ENCODE results near the gene PHACTR1.
"Not testable (repeated sequence)": the region's sequence is repeated elsewhere in the genome, so short reads cannot be mapped to it uniquely, and the experiment has no call there.

Gene PHACTR1

GRCh38 chr6:13216236-13217014, 499.9 kb downstream of the PHACTR1 start:
- no peak for DNase-seq

- no peak for DNase-seq
Measured at GRCh38 chr6:13217206-13217905, 500.8 kb downstream of the PHACTR1 start.

- DNase-seq, result no peak
Measured at GRCh38 chr6:13220266-13220665, 503.7 kb downstream of the PHACTR1 start.

DNA sequence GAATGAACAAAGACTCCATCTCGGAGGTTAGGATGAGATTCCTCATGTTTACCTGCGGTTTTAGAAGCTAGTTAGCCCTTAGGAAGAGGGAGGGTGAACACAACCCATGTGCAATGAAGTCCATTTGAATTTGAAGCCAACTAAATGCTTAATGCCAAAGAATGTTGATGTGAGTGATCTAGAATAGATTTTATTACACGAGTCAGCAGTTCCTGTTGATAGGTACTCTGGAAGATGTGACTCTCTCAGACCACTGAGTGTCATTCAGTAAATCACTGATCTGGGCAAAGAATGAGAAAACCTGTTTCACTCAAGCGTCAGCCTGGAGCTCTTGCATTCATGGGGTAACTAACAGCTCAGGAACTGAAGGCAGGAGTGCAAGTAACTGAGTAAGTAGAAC, 505.5 kb downstream of the PHACTR1 start:
- DNase-seq, result no peak

- DNase-seq, result no peak
Measured at GRCh38 chr6:13226071-13226470, 509.5 kb downstream of the PHACTR1 start.

- no peak for DNase-seq
Measured at GRCh38 chr6:13228264-13229204, 512.0 kb downstream of the PHACTR1 start.

DNA sequence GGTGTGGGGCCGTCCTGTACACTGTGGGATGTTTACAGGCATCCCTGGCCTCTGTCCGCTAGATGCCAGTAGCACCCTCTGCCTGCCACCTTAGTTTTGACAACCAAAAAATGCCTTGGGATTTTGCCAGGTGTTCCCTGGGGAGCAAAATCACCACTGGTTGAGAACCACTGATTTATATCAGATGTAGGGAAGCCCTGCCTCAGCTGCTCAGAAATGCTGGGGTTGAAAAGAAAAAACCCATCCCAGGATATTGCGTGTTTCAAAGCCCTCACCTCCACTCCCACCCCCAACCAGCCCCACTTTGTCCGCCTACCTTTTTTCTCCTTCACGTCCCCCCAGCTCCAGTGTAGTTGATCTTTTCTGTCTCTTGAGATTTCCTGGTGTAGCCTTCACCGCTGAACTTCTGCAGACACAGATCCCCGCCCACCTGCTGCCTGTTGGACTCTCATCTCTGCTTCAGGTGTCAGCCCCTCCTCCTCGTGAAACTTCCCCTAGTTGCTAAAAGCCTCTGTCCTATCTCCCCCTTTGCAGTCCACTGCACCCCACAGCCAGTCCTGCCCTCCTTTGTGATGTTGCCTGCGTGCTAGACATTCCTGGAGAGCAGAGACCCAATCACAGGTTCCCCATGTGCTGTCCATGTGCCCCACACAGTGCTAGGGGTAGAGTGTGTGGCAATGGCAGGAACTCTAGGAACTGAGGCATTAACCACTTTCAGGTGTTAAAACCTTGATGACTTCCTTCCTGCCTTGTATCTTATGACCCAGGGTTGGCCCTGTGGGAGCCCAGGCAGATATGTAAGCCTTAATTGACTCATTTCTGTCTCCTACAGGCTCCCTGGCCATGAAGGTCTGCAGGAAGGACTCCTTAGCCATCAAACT, 512.9 kb downstream of the PHACTR1 start:
- no peak for DNase-seq

DNA sequence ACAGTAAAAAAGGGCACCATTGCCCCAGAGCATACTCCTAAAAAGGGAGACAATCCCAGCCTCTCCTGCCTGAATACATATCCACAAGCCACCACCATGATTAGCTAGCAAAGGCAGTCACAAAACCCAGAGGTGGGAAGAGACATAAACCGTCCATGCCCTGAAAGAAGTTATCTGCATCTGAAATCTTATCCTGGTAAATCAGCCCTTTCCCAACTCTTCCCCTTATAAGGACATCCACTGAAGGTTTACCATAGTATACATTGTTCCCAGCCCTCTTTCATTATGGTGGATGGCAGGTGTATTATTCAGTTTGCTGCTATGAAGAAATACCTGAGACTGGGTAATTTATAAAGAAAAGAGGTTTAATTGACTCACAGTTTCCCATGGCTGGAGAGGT, 516.5 kb downstream of the PHACTR1 start:
- no peak for DNase-seq

- no peak for DNase-seq
Measured at GRCh38 chr6:13234130-13234529, 517.6 kb downstream of the PHACTR1 start.

DNA sequence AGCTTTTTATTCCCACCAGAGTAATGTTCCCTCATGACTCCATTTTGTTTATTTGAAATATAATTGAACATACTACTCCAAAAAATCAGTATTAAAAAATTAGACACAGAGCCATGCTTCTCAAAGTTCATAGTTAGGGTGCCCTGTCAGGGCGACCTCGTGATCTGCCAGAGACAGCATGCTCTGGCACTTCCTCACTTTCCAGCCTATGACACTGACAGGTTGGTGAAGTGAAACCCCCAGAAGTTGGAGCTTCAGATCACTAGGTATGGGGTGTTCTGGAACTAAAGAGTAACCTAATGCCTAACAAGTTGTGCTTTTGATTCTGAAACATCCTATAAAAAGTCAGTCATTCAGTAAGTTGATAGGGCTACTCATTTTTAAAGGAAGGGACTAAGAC, 518.8 kb downstream of the PHACTR1 start:
- no peak for DNase-seq

DNA sequence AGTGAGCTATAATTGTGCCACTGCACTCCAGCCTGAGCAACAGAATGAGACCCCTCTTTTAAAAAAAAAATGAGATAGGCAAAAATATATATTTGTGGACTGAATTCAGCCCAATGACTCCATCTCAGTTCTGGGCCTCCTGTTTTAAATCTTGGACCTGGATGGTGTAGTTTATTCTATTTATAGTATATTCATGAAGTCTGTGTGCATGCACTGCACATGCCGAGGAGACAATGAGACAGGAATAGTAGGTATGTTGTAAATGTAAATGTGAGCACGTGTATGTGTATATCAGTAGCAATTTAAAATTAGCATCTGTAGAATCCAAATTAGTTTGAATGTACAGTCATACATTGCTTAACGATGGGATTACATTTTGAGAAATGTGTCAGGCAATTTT, 520.8 kb downstream of the PHACTR1 start:
- DNase-seq, result no peak

GRCh38 chr6:13238017-13238416, 521.5 kb downstream of the PHACTR1 start:
- DNase-seq, result no peak

- no peak for DNase-seq
Measured at GRCh38 chr6:13238640-13239216, 522.2 kb downstream of the PHACTR1 start.

DNA sequence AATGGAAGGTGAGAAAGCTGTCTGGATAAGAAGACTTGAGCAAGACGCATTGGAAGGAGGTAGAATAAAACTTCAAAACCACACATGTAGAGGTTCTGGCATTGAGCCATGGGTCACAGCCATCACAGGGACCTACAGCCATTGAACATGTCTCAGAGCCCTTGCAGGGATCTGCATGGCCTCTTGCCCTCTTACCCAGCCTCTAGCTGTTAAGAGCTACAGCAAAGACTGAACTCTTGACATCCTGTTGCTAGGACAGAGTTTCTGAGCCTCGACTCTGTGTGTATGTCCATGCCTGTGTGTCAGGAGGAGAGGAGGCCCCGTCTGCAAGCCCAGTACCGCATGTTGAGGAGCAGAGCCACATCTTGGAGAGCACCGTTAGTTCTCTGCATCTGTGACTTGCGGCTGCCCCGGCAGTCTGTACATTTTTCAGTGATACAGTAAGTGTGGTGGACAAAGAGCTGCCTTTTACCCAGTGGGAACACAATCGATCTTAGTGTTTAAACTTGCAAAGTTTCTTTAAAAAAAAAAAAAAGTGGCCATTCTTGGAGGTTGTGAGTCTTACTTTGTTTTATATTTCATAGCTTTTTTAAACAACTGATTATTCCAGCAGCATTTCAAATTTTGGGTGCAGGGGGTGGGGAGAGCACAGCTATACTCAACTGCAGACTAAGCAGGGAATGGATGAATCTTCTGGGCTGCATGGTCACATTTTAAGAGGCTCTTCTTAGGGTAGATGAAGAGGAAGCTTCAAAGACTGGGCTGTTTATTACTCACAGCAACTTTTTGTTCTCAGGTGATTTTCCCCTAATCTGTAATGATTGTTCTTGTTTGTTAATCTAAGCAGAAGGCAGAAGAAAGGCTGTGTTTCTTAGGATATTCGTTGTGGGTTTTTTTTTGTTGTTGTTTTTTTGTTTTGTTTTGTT, 523.2 kb downstream of the PHACTR1 start:
- no peak for DNase-seq

DNA sequence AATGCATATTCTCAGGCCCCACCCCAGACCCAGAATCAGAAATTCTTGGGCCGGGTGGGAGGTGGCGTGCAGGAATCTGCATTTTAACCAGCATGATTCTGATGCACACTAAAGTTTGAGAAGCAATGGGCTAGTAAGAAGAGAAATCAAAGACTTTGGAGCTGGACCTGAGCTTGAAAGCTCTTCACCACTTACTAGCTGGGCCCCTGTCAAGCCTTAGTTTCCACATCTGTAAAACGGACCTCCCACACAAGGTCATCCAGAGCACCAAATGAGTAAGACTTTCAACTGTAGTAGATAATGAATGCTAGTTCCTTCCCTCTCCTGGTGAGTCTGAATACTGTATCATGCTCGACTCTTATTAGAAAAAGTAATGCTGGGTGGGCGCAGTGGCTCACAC, 524.8 kb downstream of the PHACTR1 start:
- no peak for DNase-seq

DNA sequence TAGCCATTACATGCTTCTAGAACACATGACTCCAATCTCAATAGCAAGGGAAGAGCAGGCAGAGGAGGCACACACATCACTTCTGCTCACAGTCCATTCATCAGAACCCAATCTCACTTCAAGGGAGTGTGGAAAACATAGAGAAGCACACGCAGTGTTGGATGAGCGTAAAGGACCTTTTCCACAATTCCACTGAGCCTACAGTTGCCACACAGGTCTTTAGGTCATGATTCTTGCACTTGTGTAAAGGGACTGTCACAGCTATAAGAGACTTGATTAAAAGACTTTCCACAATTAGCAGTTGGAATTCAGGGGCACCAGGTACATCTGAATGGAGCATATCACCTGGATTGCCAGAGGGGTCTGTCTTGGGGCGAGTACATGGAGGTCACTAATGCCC, 525.6 kb downstream of the PHACTR1 start:
- no peak for DNase-seq

- DNase-seq, result no peak
Measured at GRCh38 chr6:13242590-13242989, 526.0 kb downstream of the PHACTR1 start.

DNA sequence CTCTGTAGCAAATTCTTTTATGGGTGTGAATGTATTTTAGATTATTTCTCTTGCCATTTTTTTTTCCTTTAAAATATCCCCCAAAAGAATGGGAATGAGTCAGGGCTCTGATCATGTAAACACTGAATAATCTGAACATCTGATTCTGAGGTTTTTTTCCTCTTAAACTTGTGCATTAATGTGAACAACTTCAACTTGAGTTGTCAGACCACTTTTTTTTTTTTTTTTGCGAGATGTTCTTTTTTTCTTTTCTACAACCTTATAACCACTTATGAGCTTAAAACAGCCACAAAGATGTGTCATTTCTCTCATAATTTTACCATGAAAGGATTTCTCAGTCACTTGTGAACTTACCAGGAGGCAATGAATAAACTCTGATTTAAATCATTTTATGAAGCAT, 526.5 kb downstream of the PHACTR1 start:
- no peak for DNase-seq

DNA sequence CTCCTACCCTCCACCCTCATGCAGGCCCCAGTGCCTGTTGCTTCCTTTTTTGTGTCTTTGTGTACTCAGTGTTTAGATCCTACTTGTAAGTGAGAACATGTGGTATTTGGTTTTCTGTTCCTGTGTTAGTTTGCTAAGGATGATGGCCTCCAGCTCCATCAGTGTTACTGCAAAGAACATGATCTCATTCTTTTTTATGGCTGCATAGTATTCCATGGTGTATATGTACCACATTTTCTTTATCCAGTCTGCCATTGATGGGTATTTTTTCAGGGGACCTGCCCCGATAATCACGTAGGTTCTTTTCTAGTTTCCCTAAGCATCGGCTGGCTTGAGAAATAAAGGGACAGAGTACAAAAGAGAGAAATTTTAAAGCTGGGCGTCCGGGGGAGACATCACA, 527.2 kb downstream of the PHACTR1 start:
- DNase-seq, result not testable (repeated sequence)

GRCh38 chr6:13247627-13248026, 531.1 kb downstream of the PHACTR1 start:
- no peak for DNase-seq

- DNase-seq, result peak; percentile 67
Measured at GRCh38 chr6:13248053-13248452, 531.5 kb downstream of the PHACTR1 start.

Data from DMS79 (cell line).